ENCODE data around the gene CTPS1.

The CTPS1 gene

DNA sequence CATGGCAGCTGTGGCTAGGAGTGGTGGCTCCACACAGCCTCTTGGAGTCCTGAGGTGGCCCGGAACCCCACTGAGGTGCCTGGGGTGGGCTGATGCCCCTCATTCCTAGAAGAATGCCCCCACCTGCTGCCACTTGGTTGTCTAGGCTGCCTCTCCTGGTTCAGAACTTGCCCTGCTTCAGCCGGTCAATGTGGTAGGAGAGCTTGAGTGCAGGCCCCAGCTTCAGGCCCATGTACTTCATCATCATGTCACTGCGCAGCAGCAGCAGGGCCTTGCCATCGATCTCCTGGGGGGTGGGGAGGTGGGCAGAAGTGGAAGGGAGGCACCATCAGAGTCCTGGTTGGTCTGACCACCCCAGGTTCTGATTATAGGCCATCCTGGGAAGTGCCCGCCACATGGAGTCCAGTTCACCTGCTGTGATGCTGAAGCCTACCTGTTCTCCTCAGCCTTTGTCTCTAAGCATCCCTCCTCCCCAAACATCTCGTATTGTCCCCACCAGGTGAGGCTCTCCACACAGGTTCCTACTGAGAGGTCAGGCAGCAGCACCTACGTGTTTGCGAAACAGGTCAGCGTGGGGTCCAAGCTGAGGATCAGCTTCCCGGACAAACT, 48.6 kb downstream of the CTPS1 start:
- DNase-seq = no peak

DNA sequence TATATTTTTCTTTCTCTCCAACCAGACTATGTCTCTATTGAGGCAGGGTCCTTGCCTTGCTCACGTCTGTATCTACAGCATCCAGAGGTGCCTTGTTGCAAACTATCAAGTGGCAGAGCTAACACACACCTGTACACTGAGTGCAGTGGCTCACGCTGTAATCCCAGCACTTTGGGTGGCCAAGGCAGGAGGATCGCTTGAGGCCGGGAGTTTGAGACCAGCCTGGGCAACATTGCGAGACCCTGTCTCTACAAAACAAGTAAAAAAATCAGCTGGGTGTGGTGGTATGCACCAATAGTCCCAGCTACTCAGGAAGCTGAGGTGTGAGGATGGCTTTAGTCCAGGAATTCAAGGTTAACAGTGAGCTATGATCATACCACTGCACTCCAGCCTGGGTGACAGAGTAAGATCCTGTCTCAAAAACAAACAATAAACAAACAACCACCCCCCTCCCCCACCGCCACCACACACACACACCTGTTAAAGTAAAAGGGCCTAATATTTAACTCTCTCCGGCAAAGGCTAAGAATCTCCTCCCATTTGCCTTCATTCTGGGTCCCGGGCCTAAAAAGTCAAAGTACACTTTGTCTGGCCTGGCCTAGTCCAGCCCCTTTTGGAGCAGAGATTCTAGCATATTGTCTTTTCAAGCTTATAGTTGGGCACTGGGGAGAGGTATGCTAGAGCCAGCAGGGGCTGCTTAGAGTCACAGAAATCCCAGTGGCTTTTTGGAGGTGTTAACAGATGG, 51.5 kb downstream of the CTPS1 start:
- no peak for DNase-seq

DNA sequence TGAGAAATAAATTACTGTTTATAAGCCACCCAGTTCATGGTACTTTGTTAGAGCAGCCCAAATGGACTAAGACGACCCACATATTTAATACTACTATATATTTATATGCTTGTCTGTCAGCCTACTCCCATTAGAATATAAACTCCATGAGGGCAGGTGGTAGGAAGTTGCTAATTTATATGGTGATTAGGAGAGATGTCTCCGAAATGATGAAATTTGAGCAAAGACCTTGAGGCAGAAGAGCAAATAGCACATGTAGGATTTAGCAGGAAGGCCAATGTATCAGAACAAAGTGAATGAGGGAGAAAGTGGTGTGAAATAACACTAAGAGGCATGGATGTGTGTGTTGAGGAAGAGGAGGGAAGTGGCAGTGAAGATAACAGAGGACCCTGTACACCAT, 52.7 kb downstream of the CTPS1 start:
- DNase-seq = no peak

DNA sequence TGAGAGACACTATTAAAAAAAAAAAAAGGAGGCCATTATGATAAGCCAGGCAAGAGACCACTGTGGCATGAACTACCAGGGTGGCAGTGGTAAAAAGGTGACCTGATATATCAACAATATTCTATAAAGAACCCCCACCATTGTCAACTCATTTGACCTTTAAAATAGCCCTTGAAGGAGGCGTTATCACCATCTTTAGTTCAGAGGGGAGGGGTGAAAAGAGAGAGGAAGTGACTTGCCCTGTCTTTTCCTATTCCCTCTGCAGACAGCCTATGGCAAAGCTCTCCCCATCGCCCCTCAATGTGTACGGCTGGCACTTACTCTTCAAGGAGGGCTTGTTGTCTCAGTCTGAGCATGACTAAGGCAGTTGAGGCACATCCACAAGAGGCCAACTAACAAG, 53.8 kb downstream of the CTPS1 start:
- DNase-seq = no peak

DNA sequence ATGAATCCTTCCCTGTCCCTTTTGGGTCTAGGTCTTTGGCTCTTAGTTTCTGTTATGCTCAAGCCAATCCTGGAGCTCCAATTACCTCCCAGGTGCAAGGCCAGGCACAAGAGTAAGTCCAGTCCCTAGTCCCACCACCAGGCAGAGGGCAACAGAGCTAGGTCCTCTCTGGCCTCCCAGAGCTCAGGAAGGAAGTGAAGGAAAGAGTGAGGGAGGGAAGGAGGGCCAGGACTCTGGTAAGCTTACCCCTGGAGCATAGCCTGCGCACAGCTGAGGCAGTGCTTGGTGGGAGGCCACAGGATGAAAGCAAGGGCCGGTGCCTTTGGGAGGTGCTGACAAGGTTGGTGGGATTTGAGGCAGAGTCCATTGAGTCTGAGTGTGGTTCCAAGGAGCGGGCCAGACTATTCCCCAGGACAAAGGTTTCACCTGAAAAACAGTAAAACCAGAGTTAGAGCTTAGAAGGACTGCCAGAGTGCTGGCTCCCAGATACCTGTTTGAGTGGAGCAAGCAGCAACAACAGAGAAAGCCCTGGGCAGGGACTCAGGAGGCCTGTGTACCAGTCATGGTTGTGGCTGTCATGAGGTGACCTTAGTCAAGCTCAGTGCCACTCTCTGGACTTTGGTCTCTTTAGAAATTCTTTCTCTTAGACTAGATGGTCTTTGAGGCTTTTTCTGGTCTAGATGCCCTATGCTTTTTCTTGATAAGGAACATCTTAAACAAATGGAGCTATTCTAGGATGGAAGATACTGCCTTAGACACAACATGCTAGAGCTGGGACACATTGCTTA, 57.8 kb downstream of the CTPS1 start:
- no peak for DNase-seq

DNA sequence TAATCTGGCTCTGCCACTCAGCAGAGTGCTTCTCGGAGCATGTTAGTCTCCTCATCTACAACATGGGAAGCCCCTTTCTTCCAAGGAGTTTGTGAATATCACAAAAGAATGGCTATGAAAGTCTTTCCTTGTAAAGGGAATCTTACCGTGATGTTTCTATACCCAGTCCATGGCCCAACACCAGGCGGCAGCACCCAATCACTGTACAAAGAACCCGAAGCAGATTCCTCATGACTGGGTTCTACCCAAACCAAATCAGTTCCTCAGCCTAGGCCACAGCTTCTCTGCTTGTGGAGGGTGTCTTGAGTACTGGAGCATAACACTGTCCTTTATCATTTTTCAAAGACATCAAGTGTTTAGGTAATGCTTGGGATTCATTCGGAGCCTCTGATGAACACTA, 58.6 kb downstream of the CTPS1 start:
- DNase-seq = no peak

DNA sequence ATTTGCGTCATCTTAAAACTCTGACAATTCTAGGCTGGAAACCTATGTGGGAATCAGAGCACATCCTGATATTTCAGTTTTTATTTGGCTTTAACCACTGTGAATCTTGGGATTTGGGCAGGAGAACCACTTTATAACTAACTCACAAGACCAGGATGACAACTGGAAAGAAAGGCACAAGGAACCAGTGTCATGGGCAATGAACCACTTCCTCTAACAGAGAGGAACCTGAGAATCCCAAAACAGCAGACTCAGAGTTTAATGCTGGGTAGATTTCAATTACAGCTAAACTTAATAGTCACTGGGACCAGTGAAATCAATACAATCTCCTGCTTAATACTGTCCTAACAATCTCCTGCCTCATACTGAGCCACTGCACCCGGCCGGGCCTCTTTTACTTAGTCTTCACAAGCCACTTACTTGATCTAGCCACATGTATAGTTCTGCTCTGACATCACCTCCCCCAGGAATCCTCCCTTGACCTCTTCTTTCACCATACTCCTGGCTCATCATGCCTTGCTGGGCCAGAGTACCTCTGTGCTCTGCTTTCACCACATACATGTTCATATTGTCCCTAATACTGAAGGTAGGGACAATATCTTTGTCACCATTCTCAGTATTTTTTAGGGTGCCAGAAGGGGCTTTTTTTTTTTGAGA, 62.2 kb downstream of the CTPS1 start:
- no peak for DNase-seq

DNA sequence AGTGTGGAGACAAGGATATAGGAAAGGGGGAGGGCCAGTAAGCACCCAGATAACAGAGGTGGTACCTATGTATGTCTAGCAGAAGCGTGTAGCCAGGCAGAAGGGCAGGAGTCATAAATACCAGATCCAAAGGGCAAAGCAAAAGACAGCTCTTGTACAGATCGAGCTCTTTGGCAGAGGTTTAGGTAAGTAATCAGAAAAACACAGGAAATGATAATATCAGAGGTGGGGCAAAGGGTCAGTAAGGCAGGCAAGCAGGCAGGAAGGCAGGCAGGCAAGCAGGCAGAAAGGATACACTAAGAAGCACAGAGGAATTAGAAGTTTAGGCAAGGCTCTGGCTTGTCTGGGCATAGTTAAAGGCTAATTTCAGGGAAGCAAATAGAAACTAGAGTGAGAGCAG, 64.7 kb downstream of the CTPS1 start:
- DNase-seq = no peak

DNA sequence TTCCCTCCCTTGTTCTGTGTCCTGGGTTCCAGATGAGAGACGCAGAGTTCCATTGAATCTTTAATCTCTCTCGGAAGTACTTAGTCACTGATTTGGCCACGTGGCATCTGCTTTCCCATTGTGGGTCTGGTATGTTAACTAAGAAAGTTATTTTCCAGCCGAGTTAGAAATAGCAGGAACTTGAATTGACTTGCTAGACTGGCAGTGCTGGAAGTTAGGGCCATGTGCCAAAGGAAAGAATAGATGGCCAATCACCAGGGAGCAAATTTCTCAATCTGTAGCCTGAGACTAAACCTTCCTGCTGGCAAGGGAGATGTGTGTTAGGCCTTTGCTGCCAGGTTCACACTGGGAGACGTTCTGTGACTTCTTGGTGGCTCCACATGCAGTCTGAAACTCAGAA, 66.2 kb downstream of the CTPS1 start:
- no peak for DNase-seq

DNA sequence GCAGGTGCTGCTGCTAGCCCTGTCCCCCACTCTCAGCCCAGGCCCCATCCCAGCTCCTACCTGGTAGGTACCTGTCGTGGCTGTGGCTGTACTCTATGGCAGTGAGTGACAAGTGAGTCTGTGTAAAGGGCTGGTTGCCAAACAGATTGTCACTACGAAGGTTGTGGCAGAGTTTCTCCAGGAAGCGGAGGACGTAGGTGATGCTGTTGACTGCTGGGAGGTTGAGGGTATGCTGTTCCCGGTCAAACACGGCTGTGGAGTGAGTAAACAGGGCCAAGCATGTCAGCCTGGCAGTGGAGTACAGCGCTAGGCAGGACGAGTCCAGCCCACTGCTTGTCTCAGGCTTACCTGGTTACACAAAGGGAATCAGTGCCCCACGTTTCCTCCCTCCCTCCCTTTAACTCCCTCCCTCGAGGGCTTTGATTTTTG, 66.9 kb downstream of the CTPS1 start:
- no peak for DNase-seq

DNA sequence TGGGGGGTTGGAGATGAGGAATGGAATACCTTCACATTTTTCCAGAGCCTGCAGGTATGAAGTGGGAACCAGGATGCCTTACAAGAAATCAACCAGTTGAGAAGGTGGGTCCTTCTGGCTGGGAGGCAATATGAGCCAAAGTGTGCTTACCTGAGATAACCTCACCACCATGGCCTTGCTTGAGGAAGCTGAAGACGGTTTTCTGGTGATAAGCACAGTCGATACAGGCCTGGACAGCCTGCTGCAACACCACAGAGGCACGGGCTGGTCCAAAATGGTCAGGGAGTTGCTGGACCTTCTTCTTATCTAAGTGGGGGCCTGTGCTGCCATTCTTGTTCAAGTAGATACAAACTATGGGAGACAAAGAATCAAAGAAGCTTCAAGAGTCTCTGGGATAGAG, 69.0 kb downstream of the CTPS1 start:
- no peak for DNase-seq

DNA sequence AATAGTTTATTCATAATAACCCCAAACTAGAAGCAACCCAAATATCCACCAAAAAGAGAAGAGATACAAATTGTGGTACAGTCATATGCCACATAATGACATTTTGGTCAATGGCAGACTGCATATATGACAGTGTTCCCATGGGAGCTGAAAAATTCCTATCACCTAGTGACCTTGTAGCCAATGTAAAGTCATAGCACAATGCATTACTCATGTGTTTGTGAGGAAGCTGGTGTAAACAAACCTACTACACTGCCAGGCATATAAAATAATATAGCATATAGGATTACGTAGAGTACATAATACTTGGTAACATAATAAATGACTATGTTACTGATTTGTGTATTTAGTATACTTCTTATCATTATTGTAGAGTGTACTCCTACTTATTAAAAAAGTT, 71.5 kb downstream of the CTPS1 start:
- DNase-seq = no peak

DNA sequence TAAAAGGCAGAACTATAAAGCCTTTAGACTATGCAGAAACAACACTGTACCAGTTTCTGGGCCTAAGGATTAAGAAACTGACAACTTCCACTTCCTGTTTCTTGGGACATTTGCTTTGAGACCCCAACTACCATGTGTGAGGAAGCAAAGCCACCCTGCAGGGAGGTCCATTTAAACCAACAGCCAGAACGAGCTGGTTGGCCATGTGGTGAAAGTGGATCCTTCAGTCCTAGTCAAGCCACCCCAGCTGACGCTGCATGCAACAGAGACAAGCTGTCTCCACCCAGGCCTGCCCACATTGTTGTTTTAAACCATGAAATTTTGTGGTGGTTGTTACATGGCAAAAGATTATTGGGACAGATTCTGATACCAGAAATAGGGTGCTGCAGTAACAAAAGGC, 73.8 kb downstream of the CTPS1 start:
- no peak for DNase-seq

DNA sequence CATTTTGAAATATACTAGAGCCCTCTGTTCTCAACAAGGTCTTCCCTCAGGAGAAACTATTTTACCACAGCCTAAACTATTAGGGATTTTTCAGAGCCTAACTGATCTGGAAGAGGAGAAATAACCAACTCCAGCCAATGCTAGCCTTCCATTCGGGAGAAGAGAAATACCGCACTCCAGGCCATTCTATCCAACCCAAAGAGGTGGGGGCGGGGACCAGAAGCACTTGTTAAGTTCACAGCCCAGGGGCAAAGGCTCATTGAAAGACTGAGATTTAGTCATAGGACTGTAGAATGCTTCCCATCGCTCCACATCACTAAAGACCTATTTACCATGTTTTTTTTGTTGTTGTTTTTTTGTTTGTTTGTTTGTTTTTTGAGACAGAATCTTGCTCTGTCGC, 77.4 kb downstream of the CTPS1 start:
- no peak for DNase-seq
